Smooth muscle cell (in vitro differentiated cells): ENCODE measurements around the gene ASTN2. TPM values are rescaled to one million over a fixed set of nuclear protein-coding genes. Genes with fewer than 3 reads are reported as not detected.
A peak's percentile ranks its signal among the peaks of the same experiment; 100 is the strongest.

ENCODE experiments used
- DNase-seq: peaks from one replicate; lab custom pipeline; 2025; ENCODE audit not compliant: unreplicated experiment; lab: John Stamatoyannopoulos, UW
- H2AFZ ChIP-seq: fragments of 200-600 bp; sonication (generic); 2 replicates; pipeline ENCODE4 v1.6.0; 2016; ENCODE audit warnings: antibody characterized with exemption, low read depth, mild to moderate bottlenecking
- H3F3A ChIP-seq: fragments of 200-600 bp; sonication (generic); 2 replicates; pipeline ENCODE4 v1.6.0; 2017; ENCODE audit warnings: antibody characterized with exemption, low read depth
- H3K27ac ChIP-seq: fragments of 200-600 bp; sonication (generic); 2 replicates; pipeline ENCODE4 v1.5.1; 2016; ENCODE audit warnings: low read depth, mild to moderate bottlenecking
- H3K27me3 ChIP-seq: fragments of 200-600 bp; sonication (generic); 2 replicates; pipeline ENCODE4 v1.6.1; 2016; ENCODE audit warnings: low read depth, mild to moderate bottlenecking
- H3K36me3 ChIP-seq: fragments of 200-600 bp; sonication (generic); 2 replicates; pipeline ENCODE4 v1.5.1; 2016; ENCODE audit warnings: low read depth
- H3K4me1 ChIP-seq: fragments of 200-600 bp; sonication (generic); 2 replicates; pipeline ENCODE4 v1.5.1; 2016; ENCODE audit warnings: low read depth
- H3K4me2 ChIP-seq: fragments of 200-600 bp; sonication (generic); 2 replicates; pipeline ENCODE4 v1.6.0; 2016; ENCODE audit warnings: mild to moderate bottlenecking
- H3K4me3 ChIP-seq: fragments of 200-600 bp; sonication (generic); 2 replicates; pipeline ENCODE4 v1.5.1; 2016; ENCODE audit warnings: mild to moderate bottlenecking
- H3K79me2 ChIP-seq: fragments of 200-600 bp; sonication (generic); 2 replicates; pipeline ENCODE4 v1.6.0; 2016; ENCODE audit warnings: low read depth, mild to moderate bottlenecking
- H3K9ac ChIP-seq: fragments of 200-600 bp; sonication (generic); 2 replicates; pipeline ENCODE4 v1.6.0; 2016; ENCODE audit warnings: low read depth
- H3K9me3 ChIP-seq: fragments of 200-600 bp; sonication (generic); replicated peaks from 2 replicates; pipeline ENCODE4 v1.5.1; 2016; ENCODE audit warnings: low read depth
- H4K20me1 ChIP-seq: fragments of 200-600 bp; sonication (generic); 2 replicates; pipeline ENCODE4 v1.6.0; 2016; ENCODE audit warnings: low read depth
- CTCF ChIP-seq: fragments of 200-600 bp; sonication (generic); IDR thresholded peaks from 2 replicates; pipeline ENCODE4 v1.5.1; 2017; ENCODE audit warnings: borderline replicate concordance, mild to moderate bottlenecking, antibody characterized with exemption; ENCODE audit not compliant: insufficient read depth, poor library complexity, severe bottlenecking
- WGBS: methylation state at CpG from one replicate; pipeline ENCODE4 v1.1.7; 2016; ENCODE audit warnings: low lambda C conversion rate; 5-methylcytosine and 5-hydroxymethylcytosine counted together
- polyA plus RNA-seq: library from polyadenylated mRNA; unstranded; fragments of >200 nt; fragmentation: Nextera tagmentation; extraction: Ambion mirVana; gene quantifications from 2 replicates; pipeline ENCODE4 v1.2.1, GENCODE V29; 2016
- total RNA-seq: library from RNA; depleted of rRNA; stranded (reverse); fragments of >200 nt; gene quantifications from 2 replicates; pipeline ENCODE4 v1.2.3, GENCODE V29; 2014

The ASTN2 gene
- total and polyA plus RNA-seq, 2 experiments from 2014 or later, result 6.5 to 6.7 TPM

- 53% methylated on average over 1 of the region's 1 CpG for WGBS
These were observed 840.7 kb downstream of the ASTN2 start for GRCh38 chr9:116574027-116574679.

GRCh38 chr9:116572095-116572748, 842.6 kb downstream of the ASTN2 start:
- Histone ChIP-seq H3K4me3 (no peak overlapping the region), H3K79me2 (no peaks in the 10 kb centered on the region), H3F3A (peaks cover 6% of the 10 kb centered on the region), H3K4me1 (no peaks in the 10 kb centered on the region), H2AFZ (no peak overlapping the region), H3K27ac (no peak overlapping the region), H3K9ac (no peak overlapping the region), H3K27me3 (no peaks in the 10 kb centered on the region), H3K4me2 (peak overlapping the region; percentile 26), H3K9me3 (no peaks in the 10 kb centered on the region), H3K36me3 (no peaks in the 10 kb centered on the region), H4K20me1 (no peaks in the 10 kb centered on the region)
- DNase-seq, result peak; percentile 60
- WGBS, result 31% methylated on average over 12 of the region's 12 CpGs
- peak; percentile 97 for TF ChIP-seq CTCF

More at GRCh38 chr9:116574027-116574679, 840.7 kb downstream of the ASTN2 start:
- Histone ChIP-seq H3K4me1 (no peaks in the 10 kb centered on the region), H3K36me3 (no peaks in the 10 kb centered on the region), H3F3A (peaks cover 6% of the 10 kb centered on the region), H3K79me2 (no peaks in the 10 kb centered on the region), H3K9ac (no peak overlapping the region), H3K27ac (no peak overlapping the region), H3K27me3 (no peaks in the 10 kb centered on the region), H2AFZ (no peak overlapping the region), H3K9me3 (no peaks in the 10 kb centered on the region), H3K4me3 (no peak overlapping the region), H3K4me2 (no peak overlapping the region), H4K20me1 (no peaks in the 10 kb centered on the region)
- DNase-seq, result no peak
- no peak for TF ChIP-seq CTCF

GRCh38 chr9:116569111-116569510, 845.7 kb downstream of the ASTN2 start:
- Histone ChIP-seq H3F3A (peaks cover 6% of the 10 kb centered on the region), H3K27ac (no peak overlapping the region), H3K4me3 (no peak overlapping the region), H4K20me1 (no peaks in the 10 kb centered on the region), H3K9me3 (no peaks in the 10 kb centered on the region), H3K36me3 (no peaks in the 10 kb centered on the region), H3K4me2 (peak overlapping the region; percentile 19), H3K4me1 (no peaks in the 10 kb centered on the region), H3K79me2 (no peaks in the 10 kb centered on the region), H3K9ac (no peak overlapping the region), H2AFZ (no peak overlapping the region), H3K27me3 (no peaks in the 10 kb centered on the region)
- WGBS, result 60% methylated on average over 5 of the region's 5 CpGs
- no peak for TF ChIP-seq CTCF
- no peak for DNase-seq
